GM12892 (cell line): ENCODE measurements around the gene GLOD4.

Source experiments
- POLR2A ChIP-seq: IDR thresholded peaks from 2 replicates; pipeline ENCODE4 v1.6.1; 2011; ENCODE audit warnings: low read depth, low read length, control low read depth
- POLR2AphosphoS5 ChIP-seq: IDR thresholded peaks from 2 replicates; pipeline ENCODE4 v1.6.1; 2011; ENCODE audit warnings: low read depth, low read length, control low read depth

GRCh38 chr17:740240-741017, 41.7 kb downstream of the GLOD4 start:
- TF ChIP-seq POLR2AphosphoS5 (no peak), POLR2A (peak; percentile 49; the same call in 1 of the 2 replicates)
